ENCODE results near the gene RPTOR. TPM values are rescaled to one million over a fixed set of nuclear protein-coding genes. Genes with fewer than 3 reads are reported as not detected.
"Not testable (repeated sequence)": the region's sequence is repeated elsewhere in the genome, so short reads cannot be mapped to it uniquely, and the experiment has no call there.

RPTOR gene
- total and polyA plus RNA-seq, 10 of the 15 experiments (the other 5 are each of a cell fraction or from before 2014, with no cell fraction given), result 0.18 to 32.1 (median 7.8) TPM

- 93% methylated on average over 14 of the region's 14 CpGs for WGBS (ENCODE audit: insufficient coverage, insufficient replicate concordance, low lambda C conversion rate, missing lambda C conversion rate)
- no peak overlapping the region for H3K9ac ChIP-seq (ENCODE audit: control insufficient read depth, insufficient read depth, low read length)
- ChIA-PET POLR2A (no interaction called here), SMC1A (ENCODE audit: uncharacterized antibody, unreplicated experiment) (interaction anchor here (1.0 kb wide), 1 partner anchor 24 kb away, joined by 3 read pairs; no protein-coding TSS in a partner anchor), RAD21 (ENCODE audit: unreplicated experiment) (no interaction called here), CTCF (no interaction called here)
- no peaks in the 10 kb centered on the region for H3K27me3 ChIP-seq (replicated peaks in 1 of 2; ENCODE audit: control insufficient read depth in 2 of 2, insufficient read depth in 2 of 2, low read length in 1 of 2)
- ATAC-seq, result no peak
- H2AFZ ChIP-seq (ENCODE audit: control insufficient read depth, low read depth, low read length), result no peak overlapping the region
- H3K79me2 ChIP-seq (ENCODE audit: control insufficient read depth, insufficient read depth, low read length), result no peaks in the 10 kb centered on the region; the same call in none of the 2 replicates
- no peaks in the 10 kb centered on the region for H4K20me1 ChIP-seq (ENCODE audit: control insufficient read depth, insufficient read depth)
- H3K9me3 ChIP-seq (replicated peaks; ENCODE audit: control insufficient read depth, insufficient read depth, low read length), result no peaks in the 10 kb centered on the region; the same call in 2 of the 3 replicates
- H3K4me1 ChIP-seq (ENCODE audit: control insufficient read depth, insufficient read depth, low read length), result peaks cover 6% of the 10 kb centered on the region
- BruUV-seq (replicated peaks), result no TSS peak
- in situ Hi-C loops (cut with MboI), result no loop called here
- intact Hi-C loops (cut with micrococcal nuclease; ENCODE audit: unreplicated experiment), result no loop called here
- no peak overlapping the region for H3K4me3 ChIP-seq
- DNase-seq (ENCODE audit: low read depth, low spot score), result no peak
- no peak for FAIRE-seq
- no peak overlapping the region for H3K27ac ChIP-seq (ENCODE audit: control insufficient read depth, insufficient read depth)
- H3K36me3 ChIP-seq (ENCODE audit: control insufficient read depth in 2 of 2, insufficient read depth in 2 of 2, low read length in 1 of 2), result peaks cover 0 to 2% of the 10 kb centered on the region in 2 experiments; a peak in 2 of 4 replicates
- no peak overlapping the region for H3K4me2 ChIP-seq (ENCODE audit: control insufficient read depth, insufficient read depth)
- no peak for TF ChIP-seq TBL1XR1 (IDR thresholded peaks at IDR 0.05; ENCODE audit: low read depth, low read length)
- no peak for TF ChIP-seq YY1 (IDR thresholded peaks at IDR 0.05; ENCODE audit: low read depth, low read length)
- TF ChIP-seq ATF7 (IDR thresholded peaks at IDR 0.05; ENCODE audit: low read depth), result no peak
- TF ChIP-seq SUPT20H (IDR thresholded peaks at IDR 0.05; ENCODE audit: borderline replicate concordance, control insufficient read depth, low read depth, low read length), result no peak
- TF ChIP-seq NR2C1 (IDR thresholded peaks at IDR 0.05), result no peak
- no peak for TF ChIP-seq PKNOX1 (IDR thresholded peaks at IDR 0.05)
- TF ChIP-seq JUND (IDR thresholded peaks at IDR 0.05; ENCODE audit: low read depth, low read length), result no peak
Measured at GRCh38 chr17:80698297-80698696, 153.7 kb downstream of the RPTOR start.

GRCh38 chr17:80699205-80699604 is 154.6 kb downstream of the RPTOR start:
- H3K9me3 ChIP-seq (replicated peaks; ENCODE audit: control insufficient read depth, insufficient read depth, low read length); H3K36me3 ChIP-seq (ENCODE audit: control insufficient read depth in 2 of 2, insufficient read depth in 2 of 2, low read length in 1 of 2); DNase-seq (ENCODE audit: low read depth, low spot score); H2AFZ ChIP-seq (ENCODE audit: control insufficient read depth, low read depth, low read length); in situ Hi-C loops (cut with MboI); ATAC-seq; intact Hi-C loops (cut with micrococcal nuclease; ENCODE audit: unreplicated experiment); H3K4me2 ChIP-seq (ENCODE audit: control insufficient read depth, insufficient read depth); H3K79me2 ChIP-seq (ENCODE audit: control insufficient read depth, insufficient read depth, low read length); H3K27ac ChIP-seq (ENCODE audit: control insufficient read depth, insufficient read depth); RAD21 ChIA-PET (ENCODE audit: unreplicated experiment); POLR2A ChIA-PET; FAIRE-seq; H4K20me1 ChIP-seq (ENCODE audit: control insufficient read depth, insufficient read depth); H3K4me3 ChIP-seq; H3K9ac ChIP-seq (ENCODE audit: control insufficient read depth, insufficient read depth, low read length); BruUV-seq (replicated peaks); H3K27me3 ChIP-seq (replicated peaks in 1 of 2; ENCODE audit: control insufficient read depth in 2 of 2, insufficient read depth in 2 of 2, low read length in 1 of 2): not testable (repeated sequence)
- 100% methylated on average over 3 of the region's 3 CpGs for WGBS (ENCODE audit: insufficient coverage, insufficient replicate concordance, low lambda C conversion rate, missing lambda C conversion rate)
- SMC1A ChIA-PET (ENCODE audit: uncharacterized antibody, unreplicated experiment), result interaction anchor here (0.8 to 1.0 kb wide), 2 partner anchors 23 to 271 kb away, joined by 3 read pairs; no protein-coding TSS in a partner anchor
- peaks cover 13% of the 10 kb centered on the region for H3K4me1 ChIP-seq (ENCODE audit: control insufficient read depth, insufficient read depth, low read length)
- CTCF ChIA-PET, result interaction anchor here (0.6 kb wide), 1 partner anchor 59 kb away, joined by 3 read pairs; no protein-coding TSS in a partner anchor
